ENCODE measurements around the gene PRKCG. TPM values are rescaled to one million over a fixed set of nuclear protein-coding genes. Genes with fewer than 3 reads are reported as not detected.

PRKCG gene
- polyA plus RNA-seq, 1 experiment: not detected

- POLR2A ChIA-PET: no interaction called here
- Histone ChIP-seq H3K27me3 (ENCODE audit: control insufficient read depth, insufficient read depth, low read length) (0 out of 2 replicates have a peak, but pooled peaks cover 2% of the 10 kb centered on the region), H3K36me3 (ENCODE audit: control insufficient read depth, insufficient read depth, low read length) (no peaks in the 10 kb centered on the region), H3K4me3 (ENCODE audit: low read depth, low read length) (no peak overlapping the region)
- TF ChIP-seq CTCF (IDR thresholded peaks at IDR 0.05; ENCODE audit: insufficient read depth, low read depth, low read length): no peak
- no peak for DNase-seq (ENCODE audit: low read depth)
- CTCF ChIA-PET: no interaction called here
Measured at GRCh38 chr19:53916004-53916403, 34.0 kb downstream of the PRKCG start.

- Histone ChIP-seq H3K27me3 (ENCODE audit: control insufficient read depth, insufficient read depth, low read length) (no peaks in the 10 kb centered on the region), H3K4me3 (ENCODE audit: low read depth, low read length) (no peak overlapping the region), H3K36me3 (ENCODE audit: control insufficient read depth, insufficient read depth, low read length) (no peaks in the 10 kb centered on the region)
- CTCF ChIA-PET: interaction anchor here (0.9 to 1.3 kb wide), 2 partner anchors 10 to 113 kb away, joined by 3 to 4 read pairs; no protein-coding TSS in a partner anchor
- no peak for DNase-seq (ENCODE audit: low read depth)
- TF ChIP-seq CTCF (IDR thresholded peaks at IDR 0.05; ENCODE audit: insufficient read depth, low read depth, low read length): no peak
- POLR2A ChIA-PET: no interaction called here
Measured at GRCh38 chr19:53917356-53917755, 35.4 kb downstream of the PRKCG start.

GRCh38 chr19:53927739-53928138 is 45.7 kb downstream of the PRKCG start:
- ChIA-PET POLR2A (no interaction called here), CTCF (interaction anchor here (0.6 to 1.9 kb wide), 3 partner anchors 10 to 96 kb away, joined by 3 to 6 read pairs (median 6); no protein-coding TSS in a partner anchor)
- DNase-seq (ENCODE audit: low read depth): no peak
- Histone ChIP-seq H3K27me3 (ENCODE audit: control insufficient read depth, insufficient read depth, low read length) (no peaks in the 10 kb centered on the region), H3K4me3 (ENCODE audit: low read depth, low read length) (no peak overlapping the region), H3K36me3 (ENCODE audit: control insufficient read depth, insufficient read depth, low read length) (no peaks in the 10 kb centered on the region)
- TF ChIP-seq CTCF (IDR thresholded peaks at IDR 0.05; ENCODE audit: insufficient read depth, low read depth, low read length): no peak

- ChIA-PET CTCF (no interaction called here), POLR2A (no interaction called here)
- DNase-seq (ENCODE audit: low read depth): no peak
- no peaks in the 10 kb centered on the region for H3K36me3 ChIP-seq (ENCODE audit: control insufficient read depth, insufficient read depth, low read length)
- H3K27me3 ChIP-seq (ENCODE audit: control insufficient read depth, insufficient read depth, low read length): no peaks in the 10 kb centered on the region
- H3K4me3 ChIP-seq (ENCODE audit: low read depth, low read length): no peak overlapping the region
- TF ChIP-seq CTCF (IDR thresholded peaks at IDR 0.05; ENCODE audit: insufficient read depth, low read depth, low read length): no peak
Measured at GRCh38 chr19:53936029-53936428, 54.0 kb downstream of the PRKCG start.

- POLR2A ChIA-PET: no interaction called here
- TF ChIP-seq CTCF (IDR thresholded peaks at IDR 0.05; ENCODE audit: insufficient read depth, low read depth, low read length): no peak
- Histone ChIP-seq H3K4me3 (ENCODE audit: low read depth, low read length) (no peak overlapping the region), H3K36me3 (ENCODE audit: control insufficient read depth, insufficient read depth, low read length) (no peaks in the 10 kb centered on the region), H3K27me3 (ENCODE audit: control insufficient read depth, insufficient read depth, low read length) (peaks cover 4% of the 10 kb centered on the region)
- CTCF ChIA-PET: interaction anchor here (0.7 kb wide), 1 partner anchor 8 kb away, joined by 3 read pairs; no protein-coding TSS in a partner anchor
- DNase-seq (ENCODE audit: low read depth): no peak
Measured at GRCh38 chr19:53942001-53942786, 60.2 kb downstream of the PRKCG start.
